Fibroblast of pulmonary artery (primary cell): Measurements from ENCODE around the gene NUDCD3.

Experiments
- DNase-seq: peaks from one replicate; pipeline ENCODE4 v3.0.0-alpha.2; 2010; ENCODE audit warnings: low read depth
- H3K4me3 ChIP-seq: replicated peaks from 2 replicates; pipeline ENCODE4 v1.5.1; 2011; ENCODE audit warnings: low read depth, mild to moderate bottlenecking, control low read depth, low read length, moderate library complexity
- CTCF ChIP-seq: IDR thresholded peaks from 2 replicates; pipeline ENCODE4 v1.5.1; 2011; ENCODE audit warnings: mild to moderate bottlenecking, control low read depth, low read length, inconsistent platforms; ENCODE audit errors: missing control alignments

Gene NUDCD3

GRCh38 chr7:44416941-44417340 is 73.5 kb downstream of the NUDCD3 start:
- H3K4me3 ChIP-seq, result no peak overlapping the region
- no peak for TF ChIP-seq CTCF
- no peak for DNase-seq

GRCh38 chr7:44415510-44415909 is 74.9 kb downstream of the NUDCD3 start:
- no peak for TF ChIP-seq CTCF
- no peak for DNase-seq
- no peak overlapping the region for H3K4me3 ChIP-seq

GRCh38 chr7:44415047-44415446 is 75.4 kb downstream of the NUDCD3 start:
- DNase-seq, result no peak
- no peak overlapping the region for H3K4me3 ChIP-seq
- TF ChIP-seq CTCF, result no peak

GRCh38 chr7:44411306-44411705 is 79.2 kb downstream of the NUDCD3 start:
- no peak overlapping the region for H3K4me3 ChIP-seq
- no peak for DNase-seq
- TF ChIP-seq CTCF, result no peak

GRCh38 chr7:44408596-44408995 is 81.9 kb downstream of the NUDCD3 start:
- no peak for DNase-seq
- H3K4me3 ChIP-seq, result no peak overlapping the region
- no peak for TF ChIP-seq CTCF

- no peak overlapping the region for H3K4me3 ChIP-seq
- no peak for DNase-seq
- no peak for TF ChIP-seq CTCF
Observed at GRCh38 chr7:44403775-44404174, 86.7 kb downstream of the NUDCD3 start.

GRCh38 chr7:44403176-44403759 is 87.2 kb downstream of the NUDCD3 start:
- no peak for TF ChIP-seq CTCF
- no peak for DNase-seq
- no peak overlapping the region for H3K4me3 ChIP-seq
